KOPT-K1 (cell line): ENCODE results near the gene RNF125.

Experiments
- H3K27ac ChIP-seq: fragments of 200-600 bp; sonication (generic); 2 replicates; pipeline ENCODE4 v1.5.1; 2016; ENCODE audit warnings: antibody characterized with exemption, mild to moderate bottlenecking, low read depth, low read length; ENCODE audit not compliant: poor library complexity, severe bottlenecking
- H3K36me3 ChIP-seq: fragments of 200-600 bp; sonication (generic); 2 replicates; pipeline ENCODE4 v1.5.1; 2017; ENCODE audit warnings: antibody characterized with exemption, mild to moderate bottlenecking, low read length, moderate library complexity; ENCODE audit not compliant: insufficient read depth
- H3K9me3 ChIP-seq: fragments of 200-600 bp; sonication (generic); 2 replicates; pipeline ENCODE4 v1.5.1; 2017; ENCODE audit warnings: antibody characterized with exemption, low read length, mild to moderate bottlenecking; ENCODE audit not compliant: insufficient read depth, poor library complexity, severe bottlenecking

Gene RNF125

DNA sequence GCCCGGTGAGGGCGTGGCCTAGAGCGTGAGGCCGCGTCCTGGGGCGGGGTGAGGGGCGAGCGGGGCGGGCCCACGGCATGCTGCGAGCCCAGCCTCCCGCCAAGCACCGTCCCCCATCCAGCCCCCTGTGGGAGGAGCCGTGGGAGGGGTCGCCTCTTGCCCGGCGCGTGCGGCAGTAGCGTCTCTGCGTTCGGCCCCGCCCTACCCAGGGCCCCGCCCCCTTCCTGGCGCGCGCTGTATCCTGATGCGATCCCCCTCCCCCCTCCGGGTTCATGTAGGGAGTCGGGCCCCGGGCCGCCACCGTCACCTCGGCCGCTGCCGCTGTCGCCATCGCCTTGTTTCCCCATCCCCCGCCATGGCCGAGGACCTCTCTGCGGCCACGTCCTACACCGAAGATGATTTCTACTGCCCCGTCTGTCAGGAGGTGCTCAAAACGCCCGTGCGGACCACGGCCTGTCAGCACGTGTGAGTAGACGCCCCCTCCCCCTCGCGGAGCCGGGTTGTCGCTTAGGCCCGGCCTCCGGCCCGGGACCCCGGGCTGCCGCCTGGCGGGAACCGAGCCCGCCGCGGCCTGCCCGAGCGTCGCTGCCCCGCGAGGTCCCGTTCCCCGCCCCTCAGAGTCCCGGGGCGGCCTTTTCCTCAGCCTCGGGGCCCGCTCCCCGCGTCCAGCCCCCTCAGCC, 73.9 kb downstream of the RNF125 start:
- Histone ChIP-seq H3K36me3 (peaks cover 34% of the 10 kb centered on the region), H3K9me3 (no peaks in the 10 kb centered on the region), H3K27ac (peak overlapping the region; percentile 98)

DNA sequence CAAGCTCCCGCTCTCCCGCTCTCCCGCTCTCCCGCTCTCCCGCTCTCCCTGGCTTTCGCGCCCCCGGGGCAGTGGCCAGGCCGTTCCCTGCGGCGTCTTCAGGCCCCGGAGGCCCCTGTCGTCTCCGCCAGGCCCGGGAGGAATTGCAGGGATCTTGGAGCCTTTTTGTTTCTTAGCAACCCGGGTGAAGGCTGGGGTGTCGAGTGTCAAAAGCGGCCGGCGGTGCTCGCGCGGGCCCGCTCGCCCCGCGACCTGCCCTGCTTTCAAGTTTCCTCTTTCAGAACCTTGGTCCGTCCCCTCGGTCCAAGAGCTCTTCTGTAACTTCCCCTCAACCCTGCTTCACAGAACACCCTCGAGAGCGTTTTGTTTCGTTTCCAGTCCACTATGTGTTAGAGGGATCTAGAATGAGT, 74.5 kb downstream of the RNF125 start:
- no peaks in the 10 kb centered on the region for H3K9me3 ChIP-seq
- peaks cover 40% of the 10 kb centered on the region for H3K36me3 ChIP-seq
- peak overlapping the region; percentile 98 for H3K27ac ChIP-seq

DNA sequence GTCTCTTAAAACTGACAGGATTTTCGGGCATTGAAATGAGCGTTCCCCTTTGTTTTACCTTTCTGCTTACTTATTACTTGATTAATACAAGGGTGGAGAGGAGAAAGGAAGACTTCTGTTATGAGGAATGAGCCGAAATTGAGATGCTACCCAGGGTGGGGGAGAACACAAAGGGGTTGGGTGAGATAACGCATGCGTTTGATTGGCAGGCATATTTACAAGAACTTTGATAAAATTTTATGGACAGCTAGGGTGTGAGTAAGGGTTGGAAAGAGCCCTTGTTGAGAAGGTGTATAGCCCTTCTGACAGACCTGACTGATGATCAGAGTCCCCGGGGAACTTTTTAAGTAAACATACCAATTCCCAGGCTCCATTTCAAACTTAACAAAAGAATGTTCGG, 74.9 kb downstream of the RNF125 start:
- Histone ChIP-seq H3K9me3 (no peaks in the 10 kb centered on the region), H3K27ac (peak overlapping the region; percentile 98), H3K36me3 (peaks cover 42% of the 10 kb centered on the region)

DNA sequence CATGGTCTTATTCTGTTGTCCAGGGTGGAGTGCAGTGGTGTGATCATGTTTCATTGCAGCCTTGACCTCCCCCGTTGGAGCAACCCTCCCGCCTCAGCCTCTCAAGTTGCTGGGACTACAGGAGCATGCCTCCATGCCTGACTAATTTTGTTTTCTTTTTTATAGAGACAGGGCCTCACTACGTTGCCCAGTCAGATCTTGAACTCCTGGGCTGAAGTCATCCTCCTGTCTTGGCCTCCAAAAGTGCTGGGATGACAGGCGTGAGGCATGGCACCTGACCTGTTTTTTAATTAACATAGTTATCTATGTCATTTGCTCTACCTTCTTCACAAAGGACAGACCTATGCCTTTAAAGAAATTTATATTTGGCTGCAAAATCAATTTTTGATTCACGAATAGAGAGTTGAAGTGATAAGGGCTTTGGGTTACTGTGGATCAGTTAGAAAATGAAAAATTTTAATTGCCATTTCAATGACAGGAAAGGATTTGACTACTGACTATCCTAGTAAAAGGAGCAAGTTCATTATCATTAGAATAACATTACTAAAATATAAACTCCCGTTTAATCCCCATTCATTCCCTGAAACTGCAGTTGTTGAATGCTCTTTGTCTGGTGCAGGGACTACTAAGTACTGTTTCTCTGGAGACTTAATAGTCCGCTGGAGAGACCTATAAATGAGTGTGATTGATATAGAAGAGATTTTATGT, 76.7 kb downstream of the RNF125 start:
- H3K27ac ChIP-seq = no peak overlapping the region
- H3K36me3 ChIP-seq = peaks cover 54% of the 10 kb centered on the region
- H3K9me3 ChIP-seq = no peaks in the 10 kb centered on the region

DNA sequence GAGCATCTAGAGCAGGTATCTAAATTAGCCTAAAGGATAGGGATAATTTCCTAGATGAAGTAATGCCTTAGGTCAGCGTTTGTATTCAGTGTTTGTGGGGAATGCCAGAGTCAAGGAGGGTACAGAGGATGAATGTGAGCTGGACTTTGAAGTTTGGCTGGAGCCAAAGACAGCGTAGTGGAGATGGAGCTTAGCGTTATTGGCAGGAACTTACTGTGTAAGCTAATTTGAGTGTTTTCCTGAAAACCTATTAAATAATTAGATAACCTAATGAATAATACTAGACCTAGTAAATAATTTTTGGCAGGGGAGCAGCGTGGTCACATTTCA, 77.2 kb downstream of the RNF125 start:
- H3K36me3 ChIP-seq = peaks cover 59% of the 10 kb centered on the region
- no peaks in the 10 kb centered on the region for H3K9me3 ChIP-seq
- no peak overlapping the region for H3K27ac ChIP-seq

DNA sequence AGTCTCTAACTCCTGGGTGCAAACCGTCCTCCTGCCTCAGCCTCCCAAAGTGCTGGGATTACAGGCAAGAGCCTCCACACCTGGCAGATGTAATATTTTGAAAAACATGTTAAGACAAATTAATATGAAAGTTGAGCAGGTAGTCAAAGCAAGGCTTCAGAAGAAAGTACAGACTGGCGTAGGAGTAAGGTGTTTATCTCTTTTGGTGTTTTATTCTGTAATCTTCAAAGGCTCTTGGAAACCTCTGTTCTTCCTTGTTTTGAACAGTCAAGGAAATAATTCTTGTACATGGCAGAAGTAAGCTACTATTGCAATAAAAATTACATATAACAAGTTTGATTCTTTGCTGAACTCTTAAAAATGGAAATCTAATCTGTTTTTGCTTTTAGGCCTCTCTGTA, 78.3 kb downstream of the RNF125 start:
- H3K36me3 ChIP-seq = peaks cover 70% of the 10 kb centered on the region
- H3K9me3 ChIP-seq = no peaks in the 10 kb centered on the region
- H3K27ac ChIP-seq = no peak overlapping the region

DNA sequence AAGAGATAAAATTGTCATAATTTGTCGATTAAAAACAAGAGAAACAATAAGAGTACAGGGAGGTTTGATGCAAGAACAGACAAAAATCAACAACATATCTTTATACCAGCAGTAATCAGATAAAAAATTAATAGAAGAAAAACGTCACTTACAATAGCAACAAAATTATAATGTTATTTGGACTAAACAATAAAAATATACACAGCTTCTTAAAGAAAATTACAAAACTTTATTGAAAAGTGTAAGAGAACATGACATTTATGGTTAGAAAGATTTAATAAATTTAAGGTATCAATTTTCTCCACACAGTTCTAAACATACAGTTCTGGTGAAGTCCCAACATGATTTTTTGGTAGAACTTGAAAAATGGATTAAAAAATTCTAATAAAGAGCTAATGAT, 85.9 kb downstream of the RNF125 start:
- no peak overlapping the region for H3K27ac ChIP-seq
- peaks cover 82% of the 10 kb centered on the region for H3K36me3 ChIP-seq
- H3K9me3 ChIP-seq = no peaks in the 10 kb centered on the region

DNA sequence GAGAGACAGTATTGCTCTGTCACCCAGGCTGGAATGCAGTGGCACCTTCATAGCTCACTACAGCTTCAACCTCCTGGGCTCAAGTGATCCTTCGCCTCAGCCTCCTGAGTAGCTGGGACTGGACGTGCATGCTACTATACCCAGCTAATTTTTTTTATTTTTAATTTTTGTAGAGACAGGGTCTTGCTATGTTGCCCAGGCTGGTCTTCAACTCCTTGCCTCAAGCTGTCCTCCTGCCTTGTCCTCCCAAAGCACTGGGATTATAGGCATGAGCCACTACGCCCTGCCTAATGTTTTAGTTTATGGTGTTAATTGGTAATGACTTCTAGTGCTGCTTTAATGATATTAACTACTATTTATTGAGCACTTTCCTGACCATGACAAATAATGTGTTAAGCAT, 91.4 kb downstream of the RNF125 start:
- Histone ChIP-seq H3K9me3 (no peaks in the 10 kb centered on the region), H3K36me3 (peaks cover 82% of the 10 kb centered on the region), H3K27ac (no peak overlapping the region)

DNA sequence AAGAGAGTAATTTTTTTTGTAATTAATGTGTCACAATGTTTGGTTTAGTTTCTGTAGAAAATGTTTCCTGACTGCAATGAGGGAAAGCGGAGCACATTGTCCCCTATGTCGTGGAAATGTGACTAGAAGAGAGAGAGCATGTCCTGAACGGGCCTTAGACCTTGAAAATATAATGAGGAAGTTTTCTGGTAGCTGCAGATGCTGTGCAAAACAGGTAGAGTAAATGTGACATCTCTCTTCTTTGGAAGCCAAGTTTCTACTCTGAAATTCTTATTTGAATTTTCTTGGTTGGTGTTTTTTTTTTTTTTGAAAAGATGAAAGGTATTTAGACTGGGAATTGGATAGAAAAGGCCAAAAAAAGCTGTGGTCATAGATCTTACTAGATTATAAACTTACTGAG, 93.1 kb downstream of the RNF125 start:
- no peak overlapping the region for H3K27ac ChIP-seq
- peaks cover 92% of the 10 kb centered on the region for H3K36me3 ChIP-seq
- H3K9me3 ChIP-seq = no peaks in the 10 kb centered on the region

DNA sequence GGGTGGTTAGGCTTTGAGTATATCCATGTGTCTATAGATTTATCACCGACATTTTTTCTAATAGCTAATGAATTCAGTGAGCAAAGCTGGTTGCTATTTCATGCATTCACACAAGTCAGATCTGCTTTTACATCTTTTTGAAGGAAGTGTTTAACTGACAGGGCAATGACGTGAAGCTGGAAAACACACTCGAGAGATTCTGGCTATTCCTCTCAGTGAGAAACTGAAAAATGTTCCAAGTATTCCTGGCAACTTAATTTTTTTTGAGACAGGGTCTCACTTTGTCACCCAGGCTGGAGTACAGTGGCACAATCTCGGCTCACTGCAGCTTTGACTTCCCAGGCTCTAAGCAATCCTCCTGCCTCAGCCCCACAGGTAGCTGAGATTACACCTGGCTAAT, 94.2 kb downstream of the RNF125 start:
- H3K36me3 ChIP-seq = peaks cover 96% of the 10 kb centered on the region
- H3K27ac ChIP-seq = no peak overlapping the region

DNA sequence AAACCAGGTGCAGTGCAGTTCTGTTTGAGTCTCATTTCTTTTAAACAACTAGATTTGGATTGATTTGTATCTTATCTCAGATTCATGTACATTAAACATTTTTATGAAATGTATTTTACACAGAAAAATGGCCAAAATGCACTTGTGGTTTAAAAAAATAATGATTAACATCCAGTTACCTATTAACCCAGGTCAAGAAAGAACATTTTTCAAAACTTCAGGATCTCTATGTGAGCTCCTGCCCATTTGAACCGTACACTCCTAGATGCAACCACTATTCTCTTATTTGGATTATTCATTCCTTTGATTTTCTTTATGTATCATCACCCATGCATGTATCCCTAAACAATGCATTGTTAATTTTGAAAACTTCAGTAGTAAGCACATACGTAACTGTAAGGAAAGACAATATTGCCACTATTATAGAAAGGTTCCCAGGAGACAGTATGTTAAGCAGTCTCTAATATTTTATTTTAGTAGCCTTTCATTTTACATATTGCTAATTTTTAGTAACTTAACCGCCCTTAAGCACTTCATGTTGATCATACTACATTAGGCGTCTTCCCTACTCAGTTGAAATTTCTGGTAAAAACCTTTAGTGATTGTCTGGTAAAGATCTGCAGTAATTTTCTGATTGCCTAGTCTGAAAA, 95.8 kb downstream of the RNF125 start:
- H3K36me3 ChIP-seq = peaks cover 95% of the 10 kb centered on the region
- no peak overlapping the region for H3K27ac ChIP-seq
- H3K9me3 ChIP-seq = no peaks in the 10 kb centered on the region

More for the DNA sequence above, 94.2 kb downstream of the RNF125 start:
- H3K9me3 ChIP-seq = no peaks in the 10 kb centered on the region

DNA sequence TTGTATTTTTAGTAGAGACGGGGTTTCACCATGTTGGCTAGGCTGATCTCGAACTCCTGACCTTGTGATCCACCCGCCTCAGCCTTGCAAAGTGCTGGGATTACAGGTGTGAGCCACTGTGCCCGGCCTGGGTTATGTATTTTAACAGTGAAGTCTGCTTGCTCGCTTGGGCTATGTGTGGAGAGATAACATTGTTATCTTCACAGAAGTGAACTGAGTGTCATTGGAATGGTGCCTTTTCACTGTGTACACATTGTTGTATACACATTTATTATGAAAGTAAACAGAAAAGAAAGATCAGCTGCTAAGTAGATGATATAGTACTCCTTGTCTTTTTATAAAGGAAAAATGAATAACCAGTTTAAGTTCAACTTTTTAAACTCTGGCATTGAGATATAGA, 103.4 kb downstream of the RNF125 start:
- H3K9me3 ChIP-seq = no peaks in the 10 kb centered on the region
- H3K36me3 ChIP-seq = peaks cover 98% of the 10 kb centered on the region
- H3K27ac ChIP-seq = no peak overlapping the region
